ENCODE measurements around the gene ILF3. TPM values are rescaled to one million over a fixed set of nuclear protein-coding genes. Genes with fewer than 3 reads are reported as not detected.
A peak's percentile ranks its signal among the peaks of the same experiment; 100 is the strongest.

ILF3 gene
- total and polyA plus RNA-seq, 2 of the 13 experiments (the other 11 are each of a cell fraction or from before 2014, with no cell fraction given) = 120 to 173 TPM

- TF ChIP-seq ATF6 (CRISPR knock-in tag; conservative IDR thresholded peaks at IDR 0.05) (peak; percentile 97), GMEB1 (CRISPR knock-in tag; IDR thresholded peaks at IDR 0.05; ENCODE audit: borderline replicate concordance) (peak; percentile 70; the same call in 1 of the 2 replicates), CREM (IDR thresholded peaks at IDR 0.05) (no peak), CREM (CRISPR knock-in tag; IDR thresholded peaks at IDR 0.05) (no peak), ZNF570 (CRISPR knock-in tag; IDR thresholded peaks at IDR 0.05; ENCODE audit: borderline replicate concordance) (0 out of 2 replicates have a peak, but pooled peaks have one; percentile 33), RCOR2 (CRISPR knock-in tag; IDR thresholded peaks at IDR 0.05) (0 out of 2 replicates have a peak, but pooled peaks have one; percentile 35), PRPF4 (IDR thresholded peaks at IDR 0.05; ENCODE audit: low read depth, low read length, poor library complexity, severe bottlenecking) (no peak), LRRFIP1 (CRISPR knock-in tag; conservative IDR thresholded peaks at IDR 0.05) (peak; percentile 81; the same call in 1 of the 2 replicates), ZNF749 (CRISPR knock-in tag; IDR thresholded peaks at IDR 0.05; ENCODE audit: borderline replicate concordance) (peak; percentile 81; the same call in 1 of the 2 replicates), PRDM15 (CRISPR knock-in tag; IDR thresholded peaks at IDR 0.05) (peak; percentile 59; the same call in 1 of the 2 replicates), HOXD1 (CRISPR knock-in tag; IDR thresholded peaks at IDR 0.05) (peak; percentile 86), ZHX1 (CRISPR knock-in tag; IDR thresholded peaks at IDR 0.05; ENCODE audit: low read depth) (peak; percentile 52; the same call in 1 of the 2 replicates), DDIT3 (CRISPR knock-in tag; IDR thresholded peaks at IDR 0.05) (no peak)
Measured at GRCh38 chr19:10695401-10696398, 41.6 kb downstream of the ILF3 start (continued).

Data from HepG2 (cell line).